Kasumi-1 (cell line): Measurements from ENCODE around the gene ZNF678.

Source experiments
- DNase-seq, 2 experiments: peaks; one replicate each; lab custom pipeline; 2025; lab: John Stamatoyannopoulos, UW

The ZNF678 gene

GRCh38 chr1:227723474-227723873 lies 160.1 kb downstream of the ZNF678 start:
- DNase-seq: no peak

- DNase-seq: no peak
Measured at GRCh38 chr1:227725046-227725445, 161.7 kb downstream of the ZNF678 start.

DNA sequence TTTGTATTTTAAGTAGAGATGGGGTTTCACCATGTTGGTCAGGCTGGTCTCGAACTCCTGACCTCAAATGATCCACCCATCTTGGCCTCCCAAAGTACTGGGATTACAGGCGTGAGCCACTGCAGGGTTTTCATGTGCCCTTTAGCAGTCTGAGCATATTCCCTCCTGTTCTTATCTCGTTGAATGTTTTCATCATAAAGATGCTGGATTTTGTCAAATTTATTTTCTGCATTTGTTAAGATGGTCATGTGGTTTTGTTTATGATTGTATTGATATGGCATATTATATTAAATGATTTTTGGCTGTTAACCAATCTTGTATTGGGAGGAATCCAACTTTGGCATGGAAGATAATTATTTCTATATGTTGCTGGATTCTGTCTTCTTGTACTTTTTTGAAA lies 163.0 kb downstream of the ZNF678 start:
- no peak for DNase-seq
